Sigmoid colon (tissue), 7 donors: ENCODE data around the gene ANKH. TPM values are rescaled to one million over a fixed set of nuclear protein-coding genes. Genes with fewer than 3 reads are reported as not detected.

Experiments used
- DNase-seq: peaks from one replicate; pipeline ENCODE4 v3.0.0-alpha.2; 2019
- H3K27ac ChIP-seq, 4 donors: fragments of 200-600 bp; sonication (generic); one replicate each; pipeline ENCODE4 v1.5.1; 2016 to 2019; ENCODE audit warnings: mild to moderate bottlenecking in 1 of 4
- H3K27me3 ChIP-seq, 3 donors: fragments of 200-600 bp; sonication (generic); one replicate each; pipeline ENCODE4 v1.5.1; 2019; ENCODE audit warnings: mild to moderate bottlenecking in 1 of 3
- H3K36me3 ChIP-seq, 4 donors: fragments of 200-600 bp; sonication (generic); one replicate each; pipeline ENCODE4 v1.5.1; 2016 to 2019
- H3K4me1 ChIP-seq, 4 donors: fragments of 200-600 bp; sonication (generic); one replicate each; pipeline ENCODE4 v1.5.1; 2017 to 2019
- H3K4me3 ChIP-seq, 4 donors: fragments of 200-600 bp; sonication (generic); one replicate each; pipeline ENCODE4 v1.5.1; 2017 to 2019; ENCODE audit warnings: mild to moderate bottlenecking in 2 of 4, moderate library complexity in 1 of 4
- H3K9me3 ChIP-seq, 4 donors: fragments of 200-600 bp in 3 of 4; sonication (generic) in 3 of 4; one replicate each; pipeline versions ENCODE4 v1.5.1 to v1.6.1; 2013 to 2019
- EP300 ChIP-seq, 4 donors: sonication (generic); formaldehyde crosslinking; IDR thresholded peaks; one replicate each; pipeline ENCODE4 v1.6.1; 2017; ENCODE audit warnings: antibody characterized with exemption in 4 of 4
- POLR2A ChIP-seq, 2 donors: fragments of 450-650 bp; IDR thresholded peaks; one replicate each; pipeline ENCODE4 v1.6.1; 2016; ENCODE audit warnings: antibody characterized with exemption in 2 of 2, mild to moderate bottlenecking in 2 of 2, moderate library complexity in 2 of 2
- POLR2AphosphoS5 ChIP-seq, 4 donors: sonication (generic); formaldehyde crosslinking; IDR thresholded peaks; one replicate each; pipeline ENCODE4 v1.6.1; 2017; ENCODE audit warnings: antibody characterized with exemption in 4 of 4
- WGBS, 2 donors: extraction: QIAGEN DNeasy Blood & Tissue Kit; methylation state at CpG; one replicate each; pipeline ENCODE4 v1.1.7; 2013; 5-methylcytosine and 5-hydroxymethylcytosine counted together
- intact Hi-C: fragments of 100-400 bp; cut with DNase I; formaldehyde crosslinking; loops from one replicate; pipeline ENCODE4 v1.15.1; 2023
- polyA plus RNA-seq, 3 donors: library from polyadenylated mRNA; stranded (reverse); fragments of 200-250 nt; gene quantifications; one replicate each; pipeline ENCODE4 v1.2.3, GENCODE V29; 2013
- total RNA-seq, 4 donors: library from RNA; depleted of rRNA; stranded (reverse); fragments of >200 nt; gene quantifications; one replicate each; pipeline ENCODE4 v1.1.0, GENCODE V29; 2016
- TF ChIP-seq, protein P1 (sequence below), 4 experiments: fragments of 450-650 bp in 3 of 4; fragments of 200-600 bp in 1 of 4; IDR thresholded peaks; one replicate each; pipeline ENCODE4 v1.5.1; 2016 to 2019; ENCODE audit warnings: antibody characterized with exemption in 4 of 4, mild to moderate bottlenecking in 3 of 4, moderate library complexity in 2 of 4
- donor health status: healthy with polysubstance abuse.
- donor health status: Bipolar disorder and iron deficiency.
- donor health status: healthy.

The ANKH gene
- total and polyA plus RNA-seq, 7 donors = 16.4 to 49.9 (median 24.7) TPM

GRCh38 chr5:14914623-14915260, 43.2 kb upstream of the ANKH start:
- intact Hi-C loops = no loop called here
- no peak for TF ChIP-seq POLR2A (IDR thresholded peaks at IDR 0.05)
- TF ChIP-seq EP300 (IDR thresholded peaks at IDR 0.05) = no peak
- TF ChIP-seq POLR2AphosphoS5 (IDR thresholded peaks at IDR 0.05) = no peak
- TF ChIP-seq, protein P1, sequence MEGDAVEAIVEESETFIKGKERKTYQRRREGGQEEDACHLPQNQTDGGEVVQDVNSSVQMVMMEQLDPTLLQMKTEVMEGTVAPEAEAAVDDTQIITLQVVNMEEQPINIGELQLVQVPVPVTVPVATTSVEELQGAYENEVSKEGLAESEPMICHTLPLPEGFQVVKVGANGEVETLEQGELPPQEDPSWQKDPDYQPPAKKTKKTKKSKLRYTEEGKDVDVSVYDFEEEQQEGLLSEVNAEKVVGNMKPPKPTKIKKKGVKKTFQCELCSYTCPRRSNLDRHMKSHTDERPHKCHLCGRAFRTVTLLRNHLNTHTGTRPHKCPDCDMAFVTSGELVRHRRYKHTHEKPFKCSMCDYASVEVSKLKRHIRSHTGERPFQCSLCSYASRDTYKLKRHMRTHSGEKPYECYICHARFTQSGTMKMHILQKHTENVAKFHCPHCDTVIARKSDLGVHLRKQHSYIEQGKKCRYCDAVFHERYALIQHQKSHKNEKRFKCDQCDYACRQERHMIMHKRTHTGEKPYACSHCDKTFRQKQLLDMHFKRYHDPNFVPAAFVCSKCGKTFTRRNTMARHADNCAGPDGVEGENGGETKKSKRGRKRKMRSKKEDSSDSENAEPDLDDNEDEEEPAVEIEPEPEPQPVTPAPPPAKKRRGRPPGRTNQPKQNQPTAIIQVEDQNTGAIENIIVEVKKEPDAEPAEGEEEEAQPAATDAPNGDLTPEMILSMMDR (IDR thresholded peaks at IDR 0.05) = no peak

DNA sequence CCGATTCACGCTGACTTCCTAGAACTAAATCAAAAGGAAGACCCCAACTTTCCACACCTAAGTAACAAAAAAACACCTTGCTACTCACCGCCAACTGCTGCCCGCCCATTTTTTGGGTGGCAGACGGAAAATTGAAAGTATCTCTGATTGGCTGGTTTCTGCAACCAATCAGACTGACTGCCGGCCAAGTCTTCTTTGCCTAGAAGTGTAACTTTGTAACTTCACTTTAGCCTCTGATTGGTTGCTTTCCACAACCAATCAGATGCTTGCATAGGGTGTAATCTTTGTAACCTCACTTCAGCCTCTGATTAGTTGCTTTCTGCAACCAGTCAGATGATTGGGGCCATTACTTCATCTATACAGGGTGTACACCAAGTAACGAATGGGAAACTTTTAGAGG, 42.6 kb upstream of the ANKH start:
- TF ChIP-seq POLR2A (IDR thresholded peaks at IDR 0.05) = no peak
- TF ChIP-seq, protein P1 (IDR thresholded peaks at IDR 0.05) = no peak
- TF ChIP-seq POLR2AphosphoS5 (IDR thresholded peaks at IDR 0.05) = no peak
- TF ChIP-seq EP300 (IDR thresholded peaks at IDR 0.05) = no peak
- 90 to 93% methylated on average over 7 of the region's 7 CpGs for WGBS, 2 donors
- DNase-seq = no peak

More at GRCh38 chr5:14914623-14915260, 43.2 kb upstream of the ANKH start:
- DNase-seq = no peak
- H3K27me3 ChIP-seq = no peaks in the 10 kb centered on the region
- no peak overlapping the region for H3K4me3 ChIP-seq
- no peaks in the 10 kb centered on the region for H3K4me1 ChIP-seq
- WGBS, 2 donors = 88 to 93% methylated on average over 8 of the region's 8 CpGs
- no peaks in the 10 kb centered on the region for H3K9me3 ChIP-seq
- no peak overlapping the region for H3K27ac ChIP-seq
- H3K36me3 ChIP-seq = no peaks in the 10 kb centered on the region

GRCh38 chr5:14913096-14913495, 41.5 kb upstream of the ANKH start:
- H3K4me1 ChIP-seq = no peaks in the 10 kb centered on the region
- intact Hi-C loops = no loop called here
- H3K27ac ChIP-seq = no peak overlapping the region
- DNase-seq = no peak
- H3K36me3 ChIP-seq = no peaks in the 10 kb centered on the region
- no peak overlapping the region for H3K4me3 ChIP-seq
- H3K9me3 ChIP-seq = no peaks in the 10 kb centered on the region
- WGBS, 2 donors = 92 to 93% methylated on average over 5 of the region's 5 CpGs
- TF ChIP-seq POLR2A (IDR thresholded peaks at IDR 0.05) = no peak
- TF ChIP-seq, protein P1 (IDR thresholded peaks at IDR 0.05) = no peak
- H3K27me3 ChIP-seq = no peaks in the 10 kb centered on the region

More for the DNA sequence above, 42.6 kb upstream of the ANKH start:
- intact Hi-C loops = no loop called here
- Histone ChIP-seq H3K4me3 (no peak overlapping the region), H3K4me1 (no peaks in the 10 kb centered on the region), H3K9me3 (no peaks in the 10 kb centered on the region), H3K27ac (no peak overlapping the region), H3K36me3 (no peaks in the 10 kb centered on the region), H3K27me3 (no peaks in the 10 kb centered on the region)

DNA sequence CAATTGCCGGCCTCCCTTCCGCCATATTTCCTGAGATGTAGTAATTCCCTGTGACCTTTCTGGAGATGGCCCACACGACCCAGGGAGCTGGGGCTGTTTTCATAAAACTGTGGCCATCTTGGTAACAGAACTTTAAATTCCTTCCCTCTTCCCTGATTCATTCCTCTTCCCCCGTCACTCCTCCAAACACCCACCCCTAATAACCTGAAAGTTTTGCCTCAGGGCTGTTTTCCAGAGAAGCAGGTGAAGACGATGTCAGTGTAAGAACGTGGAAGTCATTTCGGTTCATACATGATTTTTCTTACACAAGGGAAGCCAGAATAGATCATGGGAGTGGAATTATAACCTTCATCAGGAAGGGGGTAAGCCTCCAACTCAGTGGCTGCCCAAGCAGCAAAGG, 40.6 kb upstream of the ANKH start:
- no peak for DNase-seq
- WGBS, 2 donors = 92 to 94% methylated on average over 7 of the region's 7 CpGs
- H3K4me3 ChIP-seq = no peak overlapping the region
- no peaks in the 10 kb centered on the region for H3K36me3 ChIP-seq
- intact Hi-C loops = no loop called here
- H3K4me1 ChIP-seq = no peaks in the 10 kb centered on the region
- no peaks in the 10 kb centered on the region for H3K9me3 ChIP-seq
- H3K27me3 ChIP-seq = no peaks in the 10 kb centered on the region
- TF ChIP-seq POLR2A (IDR thresholded peaks at IDR 0.05) (no peak), POLR2AphosphoS5 (IDR thresholded peaks at IDR 0.05) (no peak), EP300 (IDR thresholded peaks at IDR 0.05) (no peak)
- TF ChIP-seq, protein P1 (IDR thresholded peaks at IDR 0.05) = no peak
- H3K27ac ChIP-seq = no peak overlapping the region

DNA sequence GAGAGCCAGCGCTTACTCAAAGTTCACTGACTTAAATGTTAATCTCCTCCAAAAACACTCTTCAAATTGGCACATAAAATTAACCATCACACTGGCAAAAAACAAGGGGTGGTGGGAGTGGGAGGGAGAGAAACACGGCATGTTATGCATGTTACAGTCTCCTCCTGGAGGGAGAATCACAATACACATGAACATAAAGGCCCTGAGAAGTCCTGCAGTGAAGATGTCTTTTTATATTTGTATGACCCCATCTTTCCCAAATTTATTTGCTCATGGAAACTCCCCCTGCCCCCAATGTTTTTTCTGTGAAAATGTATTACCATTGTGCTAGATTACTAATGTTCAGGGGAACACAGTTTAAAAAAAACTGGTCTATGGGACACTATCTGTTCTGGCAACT, 37.8 kb upstream of the ANKH start:
- Histone ChIP-seq H3K27ac (no peak overlapping the region), H3K4me3 (no peak overlapping the region), H3K4me1 (no peaks in the 10 kb centered on the region), H3K36me3 (no peaks in the 10 kb centered on the region), H3K9me3 (no peaks in the 10 kb centered on the region), H3K27me3 (no peaks in the 10 kb centered on the region)
- no peak for DNase-seq
- 91 to 96% methylated on average over 2 of the region's 2 CpGs for WGBS, 2 donors
- TF ChIP-seq EP300 (IDR thresholded peaks at IDR 0.05) = no peak
- TF ChIP-seq, protein P1 (IDR thresholded peaks at IDR 0.05) = no peak
- TF ChIP-seq POLR2A (IDR thresholded peaks at IDR 0.05) = no peak
- TF ChIP-seq POLR2AphosphoS5 (IDR thresholded peaks at IDR 0.05) = no peak
- intact Hi-C loops = no loop called here
